Skeletal muscle cell (primary cell): ENCODE results near the gene PAPLN.
"Not testable (repeated sequence)": the region's sequence is repeated elsewhere in the genome, so short reads cannot be mapped to it uniquely, and the experiment has no call there.

Experiments used
- DNase-seq: peaks from one replicate; pipeline ENCODE4 v3.0.0-alpha.2; 2010; ENCODE audit warnings: low read depth
- H3K4me3 ChIP-seq: 2 replicates; pipeline ENCODE4 v1.5.1; 2011; ENCODE audit warnings: low read depth, mild to moderate bottlenecking, control low read depth, low read length, moderate library complexity

The PAPLN gene, protein sequence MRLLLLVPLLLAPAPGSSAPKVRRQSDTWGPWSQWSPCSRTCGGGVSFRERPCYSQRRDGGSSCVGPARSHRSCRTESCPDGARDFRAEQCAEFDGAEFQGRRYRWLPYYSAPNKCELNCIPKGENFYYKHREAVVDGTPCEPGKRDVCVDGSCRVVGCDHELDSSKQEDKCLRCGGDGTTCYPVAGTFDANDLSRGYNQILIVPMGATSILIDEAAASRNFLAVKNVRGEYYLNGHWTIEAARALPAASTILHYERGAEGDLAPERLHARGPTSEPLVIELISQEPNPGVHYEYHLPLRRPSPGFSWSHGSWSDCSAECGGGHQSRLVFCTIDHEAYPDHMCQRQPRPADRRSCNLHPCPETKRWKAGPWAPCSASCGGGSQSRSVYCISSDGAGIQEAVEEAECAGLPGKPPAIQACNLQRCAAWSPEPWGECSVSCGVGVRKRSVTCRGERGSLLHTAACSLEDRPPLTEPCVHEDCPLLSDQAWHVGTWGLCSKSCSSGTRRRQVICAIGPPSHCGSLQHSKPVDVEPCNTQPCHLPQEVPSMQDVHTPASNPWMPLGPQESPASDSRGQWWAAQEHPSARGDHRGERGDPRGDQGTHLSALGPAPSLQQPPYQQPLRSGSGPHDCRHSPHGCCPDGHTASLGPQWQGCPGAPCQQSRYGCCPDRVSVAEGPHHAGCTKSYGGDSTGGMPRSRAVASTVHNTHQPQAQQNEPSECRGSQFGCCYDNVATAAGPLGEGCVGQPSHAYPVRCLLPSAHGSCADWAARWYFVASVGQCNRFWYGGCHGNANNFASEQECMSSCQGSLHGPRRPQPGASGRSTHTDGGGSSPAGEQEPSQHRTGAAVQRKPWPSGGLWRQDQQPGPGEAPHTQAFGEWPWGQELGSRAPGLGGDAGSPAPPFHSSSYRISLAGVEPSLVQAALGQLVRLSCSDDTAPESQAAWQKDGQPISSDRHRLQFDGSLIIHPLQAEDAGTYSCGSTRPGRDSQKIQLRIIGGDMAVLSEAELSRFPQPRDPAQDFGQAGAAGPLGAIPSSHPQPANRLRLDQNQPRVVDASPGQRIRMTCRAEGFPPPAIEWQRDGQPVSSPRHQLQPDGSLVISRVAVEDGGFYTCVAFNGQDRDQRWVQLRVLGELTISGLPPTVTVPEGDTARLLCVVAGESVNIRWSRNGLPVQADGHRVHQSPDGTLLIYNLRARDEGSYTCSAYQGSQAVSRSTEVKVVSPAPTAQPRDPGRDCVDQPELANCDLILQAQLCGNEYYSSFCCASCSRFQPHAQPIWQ

DNA sequence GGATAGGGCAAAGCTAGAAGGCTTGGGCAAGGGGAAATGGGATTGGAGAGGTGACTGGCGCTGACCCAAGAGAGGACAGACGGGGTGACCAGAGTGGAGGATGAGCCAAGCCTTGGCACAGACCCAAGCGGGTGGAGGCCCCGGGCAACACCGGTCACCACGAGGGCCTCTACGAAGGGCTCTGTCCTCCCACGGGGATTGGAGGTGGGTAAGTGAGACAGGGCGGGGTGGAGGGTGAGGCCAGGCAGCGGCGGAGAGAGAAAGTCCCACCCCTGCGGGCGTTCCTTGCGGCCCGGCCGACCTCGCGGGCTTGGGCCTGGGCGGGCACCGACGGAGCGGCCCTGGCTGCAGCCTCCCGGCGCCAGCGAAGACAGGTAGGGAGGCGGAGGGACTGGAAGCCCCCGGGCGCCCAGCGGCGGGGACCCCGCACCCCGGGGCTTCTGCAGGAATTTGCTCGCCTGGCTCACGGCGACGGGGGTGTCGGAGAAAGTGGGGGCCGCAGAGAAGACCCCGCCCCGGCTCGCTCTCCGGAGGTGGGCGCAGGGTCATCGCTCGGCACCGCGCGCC lies at the start of gene PAPLN:
TSS of gene PAPLN (plus strand) at position 288 of the 567 bp plus-strand sequence. CDS start 2,273 bp downstream, outside the sequence.
- DNase-seq = no peak
- H3K4me3 ChIP-seq = peak within 1 kb of the TSS; percentile 48

DNA sequence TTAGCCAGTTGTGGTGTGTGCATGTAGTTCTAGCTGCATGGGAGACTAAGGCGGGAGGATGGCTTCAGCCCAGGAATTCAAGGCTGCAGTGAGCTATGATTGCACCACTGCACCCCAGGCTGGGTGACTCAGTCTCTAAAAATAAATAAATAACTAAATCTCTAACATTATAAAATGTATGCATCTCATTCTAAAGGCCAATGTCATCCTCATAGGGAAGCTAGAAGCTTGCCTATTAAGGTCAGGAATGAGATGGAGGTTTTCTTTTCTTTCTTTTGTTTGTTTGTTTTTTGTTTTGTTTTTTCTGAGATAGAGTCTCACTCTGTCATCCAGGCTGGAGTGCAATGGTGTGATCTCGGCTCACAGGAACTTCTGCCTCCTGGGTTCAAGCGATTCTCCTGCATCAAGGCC lies 48.8 kb upstream of the PAPLN start:
- DNase-seq = peak; percentile 47
- H3K4me3 ChIP-seq = no peak overlapping the region

DNA sequence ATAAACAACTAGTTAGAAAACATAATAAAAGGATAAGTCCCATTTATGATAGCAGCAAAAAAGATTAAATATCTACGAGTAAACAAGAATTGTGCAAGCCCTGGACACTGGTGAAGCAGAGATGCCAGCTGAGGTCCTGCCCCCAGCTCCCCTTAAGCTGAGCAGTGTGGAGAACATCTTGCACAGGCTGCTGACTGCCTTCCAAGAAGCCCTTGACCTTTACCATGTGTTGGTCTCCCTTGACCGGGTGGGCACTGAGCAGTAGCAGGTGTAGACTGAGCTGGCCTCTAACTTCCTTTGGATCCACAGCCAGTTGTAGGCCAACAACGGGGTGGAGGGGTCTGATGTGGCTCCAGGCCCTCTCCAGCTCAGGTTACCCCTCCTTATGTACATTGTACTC lies 47.7 kb upstream of the PAPLN start:
- H3K4me3 ChIP-seq = no peak overlapping the region
- no peak for DNase-seq

DNA sequence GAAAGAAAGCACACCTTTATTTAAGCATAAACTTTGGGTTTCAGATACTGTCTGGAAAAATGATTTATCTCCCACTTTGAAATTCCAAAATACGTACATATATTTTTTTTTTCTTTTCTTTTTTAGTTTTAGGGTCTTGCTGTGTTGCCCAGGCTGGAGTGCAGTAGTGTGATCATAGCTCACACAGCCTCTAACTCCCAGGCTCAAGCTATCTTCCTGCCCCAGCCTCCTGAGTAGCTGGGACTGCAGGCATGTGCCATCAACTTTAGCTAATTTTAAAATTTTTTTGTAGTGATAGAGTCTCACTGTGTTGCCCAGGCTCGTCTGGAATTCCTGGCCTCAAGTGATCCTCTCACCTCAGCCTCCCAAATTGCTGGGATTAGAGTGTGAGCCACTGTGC lies 45.9 kb upstream of the PAPLN start:
- no peak for DNase-seq
- H3K4me3 ChIP-seq = no peak overlapping the region

DNA sequence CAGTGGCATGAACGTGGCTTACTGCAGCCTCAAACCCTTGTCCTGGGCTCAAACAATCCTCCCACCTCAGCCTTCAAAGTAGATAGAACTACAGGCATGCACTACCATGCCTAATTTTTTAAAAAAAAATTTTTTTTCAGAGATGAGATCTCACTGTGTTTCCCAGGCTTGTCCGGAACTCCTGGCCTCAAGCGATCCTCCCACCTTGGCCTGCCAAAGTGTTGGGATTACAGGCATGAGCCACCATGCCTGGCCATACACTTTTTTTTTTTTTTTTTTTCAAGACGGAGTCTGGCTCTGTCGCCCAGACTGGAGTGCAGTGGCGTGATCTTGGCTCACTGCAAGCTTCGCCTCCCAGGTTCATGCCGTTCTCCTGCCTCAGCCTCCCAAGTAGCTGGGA lies 43.0 kb upstream of the PAPLN start:
- H3K4me3 ChIP-seq, DNase-seq: not testable (repeated sequence)

DNA sequence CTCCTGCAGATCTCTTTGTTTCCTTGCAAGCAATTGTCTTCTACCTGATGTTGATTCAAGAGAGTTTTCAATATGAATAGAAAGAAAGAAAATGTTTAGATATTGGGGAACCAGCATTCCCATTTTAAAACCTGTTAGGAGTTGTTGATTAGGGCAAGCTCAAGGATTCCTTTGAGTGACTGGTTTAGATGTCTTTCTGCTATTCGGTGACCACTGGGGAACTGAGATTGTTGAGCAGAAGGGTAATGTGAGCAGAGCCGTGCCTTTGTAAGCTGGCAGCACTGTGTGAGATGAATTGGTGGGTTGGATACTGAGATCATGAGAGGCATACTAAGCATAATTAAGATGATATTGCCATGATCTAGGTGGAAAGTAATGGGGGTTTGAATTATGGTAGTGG lies 39.1 kb upstream of the PAPLN start:
- H3K4me3 ChIP-seq = no peak overlapping the region
- DNase-seq = no peak

DNA sequence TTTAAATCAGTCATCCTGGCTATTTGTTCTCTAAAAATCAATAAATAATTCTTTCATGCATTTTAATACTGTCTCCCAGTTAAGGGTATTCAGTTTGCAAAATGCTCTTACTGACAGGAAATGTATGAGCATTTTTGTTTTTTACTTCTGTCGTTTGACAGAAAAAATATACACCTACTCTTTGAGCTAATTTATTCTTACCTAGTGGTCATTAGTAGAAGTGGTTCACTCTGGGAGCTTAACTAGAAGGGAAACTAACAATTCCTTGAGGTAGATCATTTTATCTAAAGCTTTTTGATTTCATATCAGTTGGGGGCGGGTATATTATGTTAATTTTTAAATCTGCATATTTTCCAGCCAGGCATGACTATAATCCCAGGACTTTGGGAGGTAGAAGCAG lies 33.8 kb upstream of the PAPLN start:
- H3K4me3 ChIP-seq = no peak overlapping the region
- DNase-seq = no peak

DNA sequence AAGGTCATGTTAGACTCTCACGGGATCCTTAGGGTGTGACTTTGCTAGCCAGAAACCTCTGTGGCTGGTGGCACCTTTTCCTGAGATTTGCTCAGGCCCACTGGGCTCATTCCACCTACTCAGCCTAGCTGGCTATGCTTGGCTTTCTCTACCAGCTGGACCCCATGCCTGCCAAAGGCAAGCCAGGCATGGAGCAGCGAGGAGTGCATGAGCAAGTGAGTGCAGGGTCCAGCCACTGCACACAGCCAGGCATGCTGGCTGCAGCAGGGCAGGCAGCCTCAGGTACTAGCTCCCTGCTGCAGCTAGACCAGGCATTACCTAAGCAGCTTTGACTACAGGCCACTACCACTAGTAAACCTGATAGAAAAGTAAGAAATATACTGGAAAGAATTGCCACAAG lies 29.7 kb upstream of the PAPLN start:
- H3K4me3 ChIP-seq = no peak overlapping the region
- no peak for DNase-seq

DNA sequence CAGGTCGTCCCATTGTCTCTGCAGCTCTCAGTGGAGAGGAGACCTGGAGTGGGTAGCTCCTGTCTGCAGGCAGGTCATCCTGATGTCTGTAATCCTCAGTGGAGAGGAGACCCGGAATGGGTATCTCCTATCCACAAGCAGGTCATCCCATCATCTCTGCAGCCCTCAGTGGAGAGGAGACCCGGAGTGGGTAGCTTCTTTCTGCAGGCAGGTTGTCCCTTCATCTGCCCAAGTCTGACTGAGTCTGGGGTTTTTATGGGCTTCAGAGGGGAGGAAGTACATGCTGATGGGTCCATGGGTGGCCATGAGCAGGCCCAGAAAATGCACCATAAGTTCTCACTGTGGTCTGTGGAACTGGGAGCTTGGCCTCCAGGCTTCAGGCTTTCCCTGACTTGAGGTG lies 28.9 kb upstream of the PAPLN start:
- no peak for DNase-seq
- no peak overlapping the region for H3K4me3 ChIP-seq

DNA sequence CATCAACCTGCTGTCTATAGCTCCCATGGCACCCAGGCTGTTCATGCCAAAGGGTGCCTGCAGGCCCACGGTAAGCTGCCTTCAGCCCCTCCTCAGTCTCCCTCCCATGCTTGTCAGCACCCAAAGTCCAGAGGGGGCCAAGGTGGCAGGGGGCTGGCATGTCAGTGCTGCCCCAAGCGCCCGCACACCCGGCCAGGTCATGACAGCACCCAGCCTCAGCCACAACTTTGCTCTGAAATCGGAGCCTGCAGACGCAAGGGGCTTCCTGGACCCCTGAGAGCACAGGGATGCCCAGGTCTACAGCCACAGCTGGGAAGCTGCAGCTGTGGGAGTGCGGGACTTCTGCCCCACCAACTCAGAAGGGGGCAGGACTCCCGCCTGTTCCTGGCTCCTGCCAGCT lies 28.5 kb upstream of the PAPLN start:
- DNase-seq = no peak
- no peak overlapping the region for H3K4me3 ChIP-seq

DNA sequence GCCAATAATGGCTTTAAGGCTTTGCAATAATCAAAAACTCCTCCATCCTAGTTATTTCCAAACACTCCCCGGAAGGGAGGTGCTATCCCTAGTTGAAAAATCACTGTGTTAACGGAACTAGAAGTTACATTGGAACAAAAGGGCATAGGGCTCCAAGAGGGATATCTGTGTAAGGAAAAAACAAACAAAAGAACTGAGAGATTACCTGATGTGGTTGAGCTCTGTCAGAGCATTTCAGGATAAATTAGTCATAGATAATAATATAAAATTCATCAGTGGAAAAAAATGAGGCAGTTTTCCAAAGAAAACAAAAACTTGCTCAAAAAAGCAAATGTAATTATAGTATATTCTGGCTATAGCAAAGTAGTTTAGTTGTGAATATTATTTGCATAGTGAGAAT lies 27.4 kb upstream of the PAPLN start:
- no peak overlapping the region for H3K4me3 ChIP-seq
- DNase-seq = peak; percentile 36

DNA sequence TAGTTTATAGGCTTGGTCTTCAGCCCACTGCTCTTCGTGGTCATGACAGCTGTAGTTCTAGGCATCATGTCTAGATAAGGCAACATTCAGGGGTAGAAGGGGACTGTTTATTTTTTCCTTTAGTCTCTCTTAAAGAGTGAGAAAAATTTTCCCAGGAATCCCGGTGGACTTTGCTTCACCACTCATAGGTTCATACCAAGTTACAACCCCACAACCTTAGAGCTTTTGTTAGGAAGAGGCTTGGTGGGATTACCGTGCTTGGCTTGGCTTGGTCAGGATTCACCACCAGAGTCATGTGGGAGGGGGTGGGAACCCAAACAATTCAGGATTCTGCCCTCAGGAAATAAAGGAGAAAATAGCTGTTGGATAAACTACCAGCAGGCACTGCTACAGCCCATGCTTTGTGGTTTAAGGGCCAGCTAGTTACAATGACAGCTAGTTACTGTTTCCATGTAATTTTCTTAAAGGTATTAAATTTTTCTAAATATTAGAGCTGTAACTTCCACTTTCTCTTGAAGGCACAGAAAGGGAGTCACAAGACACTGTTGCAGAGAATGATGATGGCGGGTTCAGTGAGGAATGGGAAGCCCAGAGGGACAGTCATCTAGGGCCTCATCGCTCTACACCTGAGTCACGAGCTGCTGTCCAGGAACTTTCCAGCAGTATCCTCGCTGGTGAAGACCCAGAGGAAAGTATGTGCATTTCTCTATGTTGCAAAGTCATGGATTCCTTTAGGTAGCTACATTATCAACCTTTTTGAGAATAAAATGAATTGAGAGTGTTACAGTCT lies 25.9 kb upstream of the PAPLN start:
- DNase-seq = no peak
- no peak overlapping the region for H3K4me3 ChIP-seq

DNA sequence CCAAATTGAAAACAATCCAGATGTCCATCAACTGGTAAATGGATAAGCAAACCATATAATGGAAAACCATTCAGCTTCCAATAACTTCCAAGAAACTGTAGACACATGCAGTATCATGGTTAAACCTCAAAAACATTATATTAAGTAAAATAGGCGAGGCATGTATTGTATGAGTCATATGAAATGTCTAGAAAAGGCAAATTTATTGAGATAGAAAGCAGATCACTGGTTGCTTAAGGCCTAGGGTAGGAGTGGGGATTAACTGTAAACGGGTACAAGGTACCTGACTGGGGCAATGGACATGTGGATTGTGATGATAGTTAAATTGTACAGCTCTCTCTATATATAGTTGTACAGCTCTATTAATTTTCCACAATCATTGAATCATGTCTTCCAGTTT lies 21.3 kb upstream of the PAPLN start:
- DNase-seq = no peak
- H3K4me3 ChIP-seq = no peak overlapping the region

DNA sequence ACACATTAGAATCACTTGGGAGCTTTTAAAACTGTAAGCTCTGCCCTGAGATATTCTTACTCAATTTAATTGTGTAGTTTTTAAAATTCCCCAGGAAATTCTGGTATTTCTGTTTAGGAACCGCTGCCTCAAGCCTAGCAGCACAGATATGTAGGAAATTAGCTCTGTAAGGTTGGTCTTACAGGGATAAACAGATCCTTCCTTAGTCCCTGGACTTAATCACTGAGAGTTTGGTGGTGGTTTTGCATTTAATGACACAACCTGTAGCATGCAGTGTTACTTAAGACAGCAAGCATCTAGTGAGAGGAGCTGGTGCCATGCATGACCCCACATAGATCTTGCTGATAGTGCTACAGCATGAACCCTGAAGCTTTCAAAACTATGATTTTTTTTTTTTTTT lies 19.9 kb upstream of the PAPLN start:
- no peak for DNase-seq
- H3K4me3 ChIP-seq = no peak overlapping the region

DNA sequence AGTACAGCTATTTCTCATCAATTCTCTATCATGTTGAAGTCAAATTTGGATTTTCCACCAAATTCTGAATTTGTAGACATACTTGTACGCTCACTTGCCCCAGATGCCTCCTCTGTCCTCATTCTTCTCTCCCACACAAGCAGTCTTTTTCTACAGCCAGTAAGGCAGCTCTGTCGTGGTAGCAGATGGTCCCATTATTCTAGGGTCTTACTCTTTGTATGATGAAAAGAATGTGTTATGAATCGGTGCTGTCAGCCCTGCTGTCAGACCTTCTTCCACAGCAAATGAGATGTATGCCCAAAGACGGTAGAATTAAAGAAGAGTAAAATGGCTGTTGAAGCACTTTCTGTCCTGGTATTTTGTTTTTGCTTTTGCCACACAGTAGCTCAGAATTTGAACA lies 17.2 kb upstream of the PAPLN start:
- no peak for DNase-seq
- no peak overlapping the region for H3K4me3 ChIP-seq

DNA sequence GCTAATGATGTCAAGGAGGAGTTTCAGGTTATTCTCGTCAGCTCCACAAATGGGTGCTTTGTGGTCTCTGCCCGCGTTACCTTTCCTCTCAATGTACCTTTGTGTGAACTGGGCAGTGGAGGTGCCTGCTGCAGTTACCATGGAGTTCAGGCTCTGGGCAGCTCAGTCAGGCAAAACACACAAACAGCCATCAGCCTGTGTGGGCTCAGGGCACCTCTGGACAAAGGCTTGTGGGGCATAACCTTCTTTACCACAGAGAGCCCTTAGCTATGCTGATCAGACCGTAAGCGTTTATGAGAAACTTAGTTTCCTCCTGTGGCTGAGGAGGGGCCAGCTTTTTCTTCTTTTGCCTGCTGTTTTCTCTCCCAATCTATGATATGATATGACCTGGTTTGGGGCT lies 16.7 kb upstream of the PAPLN start:
- no peak overlapping the region for H3K4me3 ChIP-seq
- DNase-seq = no peak

DNA sequence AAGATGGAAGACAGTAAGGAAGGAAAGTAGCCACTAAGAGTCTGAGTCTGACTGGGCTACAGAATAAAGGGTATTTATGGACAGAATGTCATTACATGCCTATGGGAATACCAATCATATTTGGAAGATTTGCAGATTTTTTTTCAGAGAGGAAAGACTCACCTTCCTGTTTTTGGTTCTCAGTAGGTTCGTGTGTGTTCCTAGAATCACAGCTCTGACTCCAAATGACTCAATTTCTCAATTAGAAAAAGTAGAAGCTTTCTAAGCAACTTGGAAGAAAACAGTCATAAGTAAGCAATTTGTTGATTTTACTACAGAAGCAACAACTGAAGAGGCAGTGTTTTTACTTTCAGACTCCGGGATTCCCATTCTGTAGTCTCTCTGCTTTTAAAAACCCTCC lies 15.4 kb upstream of the PAPLN start:
- no peak for DNase-seq
- no peak overlapping the region for H3K4me3 ChIP-seq

DNA sequence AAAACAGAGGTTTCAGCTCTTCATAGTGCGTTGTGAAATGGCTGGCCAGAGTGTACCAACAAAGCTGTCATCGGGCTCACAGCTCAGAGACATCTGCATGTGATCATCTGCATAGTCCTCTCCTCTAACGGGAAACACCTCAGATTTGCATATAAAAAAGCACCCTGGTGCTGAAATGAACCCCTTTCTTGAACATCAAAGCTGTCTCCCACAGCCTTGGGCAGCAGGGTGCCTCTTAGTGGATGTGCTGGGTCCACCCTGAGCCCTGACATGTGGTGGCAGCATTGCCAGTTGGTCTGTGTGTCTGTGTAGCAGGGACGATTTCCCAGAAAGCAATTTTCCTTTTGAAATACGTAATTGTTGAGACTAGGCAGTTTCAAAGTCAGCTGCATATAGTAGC lies 14.3 kb upstream of the PAPLN start:
- no peak for DNase-seq
- H3K4me3 ChIP-seq = no peak overlapping the region

DNA sequence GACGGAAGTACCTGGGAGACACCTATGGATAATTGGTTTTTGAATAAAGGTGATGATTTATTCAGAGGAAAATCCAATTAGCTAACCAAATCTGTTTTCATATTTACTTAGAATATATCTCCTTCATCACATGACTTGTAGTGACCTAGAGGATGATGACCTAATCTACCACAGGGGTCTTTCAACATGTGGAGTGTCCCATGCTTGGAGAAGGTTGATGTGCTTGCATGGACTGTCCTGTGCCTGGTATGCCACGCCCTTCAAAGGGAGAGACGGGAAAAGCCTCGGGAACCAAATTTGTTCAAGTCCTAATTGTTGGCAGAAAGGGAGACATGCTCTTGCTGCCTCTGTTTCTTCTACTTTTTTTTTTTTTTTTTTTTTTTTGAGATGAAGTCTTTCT lies 11.8 kb upstream of the PAPLN start:
- no peak overlapping the region for H3K4me3 ChIP-seq
- no peak for DNase-seq
